Measurements from ENCODE around the gene NFU1.
"Not testable (repeated sequence)": the region's sequence is repeated elsewhere in the genome, so short reads cannot be mapped to it uniquely, and the experiment has no call there.

Gene NFU1

DNA sequence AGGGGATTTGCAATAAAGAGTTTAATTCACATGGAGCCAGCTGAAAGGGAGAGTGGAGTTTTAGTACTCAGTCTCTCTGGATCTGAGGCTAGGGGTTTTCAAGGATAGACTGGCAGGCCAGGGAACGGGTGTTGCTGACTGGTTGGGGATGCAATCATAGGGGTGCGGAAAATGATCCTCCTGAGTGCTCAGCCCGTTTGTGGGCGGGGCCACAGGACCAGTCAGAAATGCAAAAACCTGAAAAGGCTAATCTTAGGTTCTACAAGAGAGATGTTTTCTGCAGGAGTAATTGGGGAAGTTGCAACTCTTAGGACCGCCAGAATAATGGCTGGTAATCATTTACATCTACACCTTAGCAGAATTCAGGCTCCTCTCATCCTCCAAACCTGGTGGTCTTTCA, 2.5 kb downstream of the NFU1 start:
- DNase-seq (ENCODE audit: low read depth), result no peak
- H3K4me3 ChIP-seq (ENCODE audit: low read length), result no peak overlapping the region
- TF ChIP-seq CTCF (conservative IDR thresholded peaks at IDR 0.05; ENCODE audit: low read length), result no peak

DNA sequence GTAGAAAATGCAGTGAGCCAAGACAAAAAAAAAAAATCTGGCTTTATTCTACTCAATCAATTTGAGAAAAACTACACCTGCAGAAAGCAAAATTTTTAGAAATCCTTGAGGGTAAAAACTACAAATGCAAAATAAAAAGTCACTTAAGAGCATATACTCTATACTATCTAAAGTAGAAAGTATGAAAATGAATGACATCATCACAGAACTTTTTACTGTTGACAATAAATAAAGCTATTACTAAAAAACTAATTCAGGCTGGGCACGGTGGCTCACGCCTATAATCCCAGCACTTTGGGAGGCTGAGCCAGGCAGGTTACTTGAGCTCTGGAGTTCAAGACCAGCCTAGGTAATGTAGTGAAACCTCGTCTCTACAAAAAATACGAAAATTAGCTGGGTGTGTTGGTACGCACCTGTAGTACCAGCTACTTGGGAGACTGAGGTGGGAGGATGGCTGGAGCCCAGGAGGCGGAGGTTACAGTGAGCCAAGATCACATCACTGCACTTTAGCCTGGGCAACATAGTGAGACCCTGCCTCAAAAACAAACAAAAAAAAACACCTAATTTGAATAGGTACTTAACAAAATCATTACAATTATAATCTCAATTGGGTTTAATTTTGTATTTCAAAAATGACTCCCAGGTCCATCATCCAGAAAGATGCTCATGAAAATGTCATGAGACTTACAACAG, 7.6 kb downstream of the NFU1 start:
- H3K4me3 ChIP-seq (ENCODE audit: low read length), result no peak overlapping the region
- no peak for TF ChIP-seq CTCF (conservative IDR thresholded peaks at IDR 0.05; ENCODE audit: low read length)
- DNase-seq (ENCODE audit: low read depth), result no peak

DNA sequence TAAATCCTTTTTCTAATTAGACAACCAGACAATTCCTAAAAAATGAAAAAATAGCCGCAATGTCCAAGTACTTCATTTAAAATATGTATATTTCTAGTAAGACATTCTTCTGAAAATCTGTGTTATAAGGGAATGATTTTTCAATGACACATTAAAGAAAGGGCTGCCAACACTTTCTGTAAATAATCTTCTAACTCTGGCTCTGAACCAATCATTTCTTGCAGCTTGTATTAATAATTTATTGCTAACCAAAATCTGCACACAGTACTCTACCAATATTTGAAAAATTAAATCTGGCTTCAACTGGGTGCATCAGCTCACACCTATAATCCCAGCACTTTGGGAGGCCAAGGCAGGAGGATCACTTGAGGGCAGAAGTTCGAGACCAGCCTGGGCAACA, 8.3 kb downstream of the NFU1 start:
- no peak overlapping the region for H3K4me3 ChIP-seq (ENCODE audit: low read length)
- no peak for DNase-seq (ENCODE audit: low read depth)
- TF ChIP-seq CTCF (conservative IDR thresholded peaks at IDR 0.05; ENCODE audit: low read length), result no peak

DNA sequence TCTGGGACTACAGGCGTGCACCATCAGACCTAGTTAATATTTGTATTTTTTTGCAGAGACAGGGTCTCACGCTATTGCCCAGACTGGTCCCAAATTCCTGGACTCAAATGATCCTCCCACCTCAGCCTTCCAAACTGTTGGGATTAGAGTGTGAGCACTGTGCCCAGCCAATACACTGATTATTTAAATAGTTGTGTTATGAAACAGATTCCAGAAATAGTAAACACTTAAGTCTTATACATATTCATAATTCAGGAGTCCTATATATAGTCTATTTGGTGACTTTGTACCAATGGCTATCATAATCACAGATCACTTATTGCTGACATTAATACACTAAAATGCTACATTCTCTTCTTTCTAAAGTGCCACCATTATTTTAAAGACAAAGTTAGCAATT, 12.8 kb downstream of the NFU1 start:
- no peak for DNase-seq (ENCODE audit: low read depth)
- H3K4me3 ChIP-seq (ENCODE audit: low read length), result no peak overlapping the region
- no peak for TF ChIP-seq CTCF (conservative IDR thresholded peaks at IDR 0.05; ENCODE audit: low read length)

DNA sequence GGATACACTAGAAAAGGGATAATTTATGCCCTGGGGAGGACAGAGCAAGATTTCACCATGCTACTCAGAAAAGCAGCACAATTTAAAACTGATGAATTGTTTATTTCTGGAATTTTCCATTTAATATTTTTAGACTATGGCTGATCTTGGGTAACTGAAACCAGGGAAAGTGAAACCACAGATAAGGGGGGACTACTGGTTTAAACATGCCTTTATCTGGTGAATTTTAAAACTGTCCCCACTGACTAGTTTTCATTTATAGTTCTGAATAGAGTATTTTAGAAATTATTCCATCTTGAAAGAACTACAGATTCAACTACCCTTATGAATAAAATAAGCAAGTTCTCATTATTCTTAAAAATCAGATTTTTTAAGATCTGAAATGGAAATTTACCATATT, 15.0 kb downstream of the NFU1 start:
- TF ChIP-seq CTCF (conservative IDR thresholded peaks at IDR 0.05; ENCODE audit: low read length), result no peak
- H3K4me3 ChIP-seq (ENCODE audit: low read length), result no peak overlapping the region
- DNase-seq (ENCODE audit: low read depth), result no peak

DNA sequence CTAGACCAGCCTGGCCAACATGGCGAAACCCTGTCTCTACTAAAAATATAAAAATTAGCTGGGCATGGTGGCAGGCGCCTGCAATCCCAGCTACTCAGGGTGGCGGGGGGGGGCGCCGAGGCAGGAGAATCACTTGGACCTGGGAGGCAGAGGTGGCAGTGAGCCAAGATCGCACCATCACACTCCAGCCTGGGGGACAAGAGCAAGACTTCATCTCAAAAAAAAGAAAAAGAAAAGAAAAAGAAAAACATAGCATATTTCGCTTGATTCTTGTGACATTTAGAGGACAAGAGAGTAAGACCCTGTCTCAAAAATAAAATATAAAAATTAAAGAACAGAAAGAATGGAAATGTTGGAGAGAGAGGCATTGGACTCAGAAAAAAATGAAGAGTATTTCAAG, 18.1 kb downstream of the NFU1 start:
- H3K4me3 ChIP-seq (ENCODE audit: low read length), result not testable (repeated sequence)

DNA sequence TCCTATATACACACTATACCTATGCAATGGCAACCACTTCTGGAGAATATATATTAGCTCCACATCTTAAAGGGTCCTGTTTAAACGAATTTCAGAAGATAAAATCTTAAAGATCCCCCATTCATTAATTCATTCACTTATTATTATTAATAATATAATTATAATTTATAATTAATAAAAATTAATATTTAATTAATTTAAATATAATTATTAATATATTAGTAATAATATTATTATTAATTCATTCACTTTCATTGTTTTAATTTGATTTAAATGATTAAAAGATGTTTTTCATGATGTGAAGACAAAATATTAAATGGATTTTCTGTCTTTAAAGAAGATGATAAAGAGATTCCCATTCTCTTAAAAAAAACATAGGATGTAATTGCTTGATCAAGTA, 21.1 kb downstream of the NFU1 start:
- H3K4me3 ChIP-seq (ENCODE audit: low read length), result no peak overlapping the region
- TF ChIP-seq CTCF (conservative IDR thresholded peaks at IDR 0.05; ENCODE audit: low read length), result no peak
- DNase-seq (ENCODE audit: low read depth), result no peak

More for the DNA sequence above, 18.1 kb downstream of the NFU1 start:
- DNase-seq (ENCODE audit: low read depth), result not testable (repeated sequence)

- TF ChIP-seq CTCF (conservative IDR thresholded peaks at IDR 0.05; ENCODE audit: low read length), result no peak
Observed at GRCh38 chr2:69411120-69411519, 26.1 kb downstream of the NFU1 start.

More at GRCh38 chr2:69411120-69411519, 26.1 kb downstream of the NFU1 start:
- DNase-seq (ENCODE audit: low read depth), result no peak
- no peak overlapping the region for H3K4me3 ChIP-seq (ENCODE audit: low read length)

All from AG10803 (cell line).